Breast epithelium (tissue), 3 donors: ENCODE results near the gene CHFR.
"Not testable (repeated sequence)": the region's sequence is repeated elsewhere in the genome, so short reads cannot be mapped to it uniquely, and the experiment has no call there.

Experiments
- CTCF ChIP-seq, 3 donors: fragments of 450-650 bp; IDR thresholded peaks; one replicate each; pipeline ENCODE4 v1.5.1; 2016 to 2017; ENCODE audit warnings: antibody characterized with exemption in 3 of 3, mild to moderate bottlenecking in 3 of 3, moderate library complexity in 3 of 3
- POLR2AphosphoS5 ChIP-seq, 3 donors: sonication (generic); formaldehyde crosslinking; IDR thresholded peaks; one replicate each; pipeline ENCODE4 v1.6.1; 2017; ENCODE audit warnings: antibody characterized with exemption in 3 of 3

GRCh38 chr12:132844681-132845080 is 42.7 kb downstream of the CHFR start:
- TF ChIP-seq CTCF, POLR2AphosphoS5 (IDR thresholded peaks at IDR 0.05): not testable (repeated sequence)
